T-helper 22 cell (primary cell): ENCODE data around the gene FAM200B.
"Not testable (repeated sequence)": the region's sequence is repeated elsewhere in the genome, so short reads cannot be mapped to it uniquely, and the experiment has no call there.

Experiments
- DNase-seq: peaks from one replicate; pipeline ENCODE4 v3.0.0-alpha.2; 2020; ENCODE audit warnings: low read depth

FAM200B gene

GRCh38 chr4:15695729-15696128 lies 14.1 kb downstream of the FAM200B start:
- no peak for DNase-seq

GRCh38 chr4:15696866-15697265 lies 15.2 kb downstream of the FAM200B start:
- no peak for DNase-seq

- DNase-seq: no peak
These were observed 21.3 kb downstream of the FAM200B start, which contains the start of gene BST1 for GRCh38 chr4:15702941-15703403. BST1 (plus strand) TSS chr4:15703065; CDS start chr4:15703145, 80 bp downstream.

DNA sequence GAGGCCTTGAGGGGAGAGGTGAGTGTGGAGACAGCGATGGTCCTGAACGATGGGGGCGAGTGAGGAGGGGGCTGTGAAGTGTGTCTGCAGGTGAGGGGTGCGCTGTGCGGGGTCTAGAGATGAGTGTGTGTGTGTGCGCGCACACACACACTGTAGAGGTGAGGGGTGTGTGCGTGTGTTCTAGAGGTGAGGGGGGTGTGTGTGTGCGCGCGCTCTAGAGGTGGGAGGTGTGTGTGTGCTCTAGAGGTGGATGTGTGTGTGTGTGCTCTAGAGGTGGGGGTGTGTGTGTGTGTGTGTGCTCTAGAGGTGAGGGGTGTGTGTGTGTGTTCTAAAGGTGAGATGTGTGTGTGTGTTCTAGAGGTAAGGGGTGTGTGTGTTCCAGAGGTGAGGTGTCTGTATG lies 21.8 kb downstream of the FAM200B start:
- no peak for DNase-seq

DNA sequence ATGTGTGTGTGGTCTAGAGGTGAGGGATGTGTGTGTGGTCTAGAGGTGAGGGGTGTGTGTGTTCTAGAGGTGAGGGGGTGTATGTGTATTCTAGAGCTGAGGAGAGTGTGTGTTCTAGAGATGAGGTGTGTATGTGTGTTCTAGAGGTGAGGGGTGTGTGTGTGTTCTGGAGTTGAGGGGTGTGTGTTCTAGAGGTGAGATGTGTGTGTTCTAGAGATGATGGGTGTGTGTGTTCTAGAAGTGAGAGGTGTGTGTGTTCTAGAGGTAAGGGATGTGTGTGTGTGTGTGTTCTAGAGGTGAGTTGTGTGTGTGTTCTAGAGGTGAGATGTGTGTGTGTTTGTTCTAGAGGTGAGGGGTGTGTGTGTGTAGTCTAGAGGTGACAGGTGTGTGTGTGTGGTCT lies 22.5 kb downstream of the FAM200B start:
- DNase-seq: no peak

GRCh38 chr4:15706646-15707362 lies 25.2 kb downstream of the FAM200B start:
- no peak for DNase-seq

- no peak for DNase-seq
These were observed 25.7 kb downstream of the FAM200B start for GRCh38 chr4:15707363-15707715.

- DNase-seq: no peak
These were observed 30.1 kb downstream of the FAM200B start for GRCh38 chr4:15711762-15712161.

DNA sequence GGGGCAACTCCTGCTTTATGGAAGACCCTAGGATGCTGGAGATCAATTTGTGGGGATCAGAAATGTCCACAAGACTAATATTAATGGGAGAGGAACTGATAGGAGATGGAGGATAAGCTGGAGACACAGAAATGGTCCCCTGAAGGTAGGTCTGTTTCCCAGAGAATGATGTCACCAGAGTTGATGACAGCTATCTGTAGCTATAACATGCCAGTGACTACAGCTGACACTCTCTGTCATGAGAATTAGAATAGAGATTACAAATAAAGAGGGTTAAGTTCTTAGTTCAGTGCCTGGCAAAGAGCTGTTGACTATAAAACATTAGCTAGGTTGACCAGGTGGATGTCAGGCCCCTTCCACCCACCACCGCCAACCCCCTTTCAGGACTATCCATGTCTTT lies 30.6 kb downstream of the FAM200B start:
- DNase-seq: no peak

DNA sequence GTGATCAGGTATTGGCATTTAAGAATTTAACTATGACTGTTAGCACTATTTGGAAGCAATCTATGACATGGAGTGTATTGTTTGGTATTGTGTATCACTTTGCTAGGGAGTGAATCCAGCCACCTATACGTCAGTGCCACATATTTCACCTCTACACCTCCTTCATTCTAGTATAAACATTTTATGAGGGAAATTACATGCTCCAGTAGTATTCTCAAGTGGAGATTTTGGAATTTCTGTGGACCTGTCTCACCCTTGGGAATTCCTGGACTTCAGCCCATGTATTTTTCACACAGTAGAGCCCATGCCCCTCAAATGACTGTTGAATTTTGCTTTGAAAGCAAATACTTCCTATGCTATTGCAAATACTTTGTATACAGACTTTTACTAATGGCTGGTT lies 32.5 kb downstream of the FAM200B start:
- no peak for DNase-seq

GRCh38 chr4:15714646-15715435 lies 33.2 kb downstream of the FAM200B start:
- DNase-seq: no peak

DNA sequence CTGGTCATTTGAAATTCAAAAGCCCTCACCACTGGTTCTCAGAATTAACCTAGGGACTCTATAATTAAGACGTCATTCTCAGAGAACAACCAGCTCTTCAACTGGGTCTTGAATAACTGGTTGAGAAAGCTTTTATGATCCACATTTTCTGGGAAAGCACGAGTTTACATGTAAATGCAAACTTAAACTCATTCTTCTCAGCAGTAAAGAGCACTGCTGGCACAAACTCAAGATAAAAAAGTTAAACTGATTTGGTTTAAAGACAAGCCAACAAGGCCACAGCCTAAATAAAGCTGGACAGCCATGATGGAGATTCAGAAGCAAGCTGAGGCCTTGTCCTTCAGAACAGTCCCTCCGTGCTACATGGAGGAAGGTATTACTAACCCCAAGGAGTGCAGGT lies 34.5 kb downstream of the FAM200B start:
- DNase-seq: no peak

GRCh38 chr4:15717086-15717485 lies 35.5 kb downstream of the FAM200B start:
- DNase-seq: no peak

DNA sequence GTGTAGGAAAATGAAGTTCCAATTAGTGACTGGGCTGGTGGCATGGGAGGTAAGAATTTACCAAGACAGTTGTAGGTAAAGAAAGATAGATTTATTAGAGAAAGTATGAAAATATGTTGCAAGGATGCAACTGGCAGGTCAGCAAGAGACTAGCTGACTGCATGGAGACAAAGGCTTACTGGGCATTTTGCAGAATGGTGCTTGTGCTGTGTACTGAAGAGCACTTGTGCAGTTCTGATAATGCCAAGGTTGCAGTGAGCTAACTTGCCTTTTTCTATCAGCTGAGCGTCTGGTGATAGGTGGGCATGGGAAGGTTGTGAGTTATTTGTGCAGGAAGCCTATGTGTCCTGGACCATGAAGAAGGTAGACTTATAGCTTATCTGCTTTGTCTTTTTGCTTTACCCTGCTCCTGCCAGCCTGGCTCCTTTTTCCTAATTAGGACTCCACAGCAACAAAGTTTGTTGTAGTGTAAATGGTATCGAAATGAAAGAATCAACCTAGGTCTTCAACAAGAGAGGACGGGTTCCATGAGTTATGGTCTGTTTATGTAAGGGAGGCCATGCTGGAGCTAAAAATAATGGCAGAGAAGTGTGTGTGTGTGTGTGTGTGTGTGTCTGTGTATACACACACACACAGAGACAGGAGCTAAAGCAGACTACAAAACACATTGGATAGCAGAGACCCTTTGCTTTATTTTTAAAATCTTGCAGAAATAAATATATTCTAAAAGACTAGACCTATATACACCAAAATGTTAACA lies 36.2 kb downstream of the FAM200B start:
- no peak for DNase-seq

GRCh38 chr4:15718465-15718864 lies 36.8 kb downstream of the FAM200B start:
- no peak for DNase-seq

- no peak for DNase-seq
These were observed 37.3 kb downstream of the FAM200B start for GRCh38 chr4:15718959-15719358.

- DNase-seq: no peak
These were observed 37.9 kb downstream of the FAM200B start for GRCh38 chr4:15719506-15719905.

- no peak for DNase-seq
These were observed 39.2 kb downstream of the FAM200B start for GRCh38 chr4:15720851-15721250.

- no peak for DNase-seq
These were observed 44.0 kb downstream of the FAM200B start for GRCh38 chr4:15725608-15726007.

GRCh38 chr4:15729910-15730533 lies 48.4 kb downstream of the FAM200B start:
- no peak for DNase-seq

- not testable (repeated sequence) for DNase-seq
These were observed 51.4 kb downstream of the FAM200B start for GRCh38 chr4:15733061-15733460.

DNA sequence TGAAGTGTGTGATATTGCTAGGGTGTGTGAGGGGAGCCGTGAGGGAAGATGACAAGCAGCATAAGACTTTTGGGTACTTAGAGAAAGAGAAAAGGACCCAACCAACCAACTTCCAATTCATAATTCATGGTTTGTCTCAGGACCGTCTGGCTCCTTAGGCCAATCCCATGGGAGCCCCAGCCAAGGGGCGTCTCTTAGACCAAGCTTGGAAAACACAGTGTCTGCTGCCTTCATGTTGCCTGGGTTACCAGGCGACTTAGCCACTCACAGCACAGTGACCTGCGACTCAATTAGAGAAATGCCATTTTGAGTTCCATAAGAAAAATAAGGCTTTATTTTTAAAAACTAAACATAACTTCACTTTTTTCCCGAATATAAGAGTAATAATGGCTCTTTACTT lies 53.9 kb downstream of the FAM200B start:
- no peak for DNase-seq
